Measurements from ENCODE around the gene SLC16A4. TPM values are rescaled to one million over a fixed set of nuclear protein-coding genes. Genes with fewer than 3 reads are reported as not detected.

SLC16A4 gene
- total and polyA plus RNA-seq, 2 experiments from 2014 or later: 0.94 to 1.6 TPM

DNA sequence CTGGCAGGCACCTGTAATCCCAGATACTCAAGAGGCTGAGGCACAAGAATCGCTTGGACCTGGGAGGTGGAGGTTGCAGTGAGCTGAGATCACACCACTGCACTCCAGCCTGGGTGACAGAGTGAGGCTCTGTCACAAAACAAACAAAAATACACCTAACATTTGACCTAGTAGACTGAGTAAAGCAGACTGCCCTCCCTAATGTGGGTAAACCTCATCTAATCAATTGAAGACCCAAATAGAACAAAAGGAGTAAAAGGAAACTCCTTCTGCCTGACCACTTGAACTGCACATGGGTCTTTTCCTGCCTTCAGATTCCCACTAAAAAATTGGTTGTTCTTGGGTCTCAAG lies 70.7 kb downstream of the SLC16A4 start:
- no peak overlapping the region for H3K27ac ChIP-seq (ENCODE audit: low read depth)
- H3K4me3 ChIP-seq: no peak overlapping the region
- H3K27ac Mint-ChIP-seq: no peak overlapping the region
- H3K4me1 Mint-ChIP-seq: no peaks in the 10 kb centered on the region
- H3K4me2 ChIP-seq: no peak overlapping the region
- no peak overlapping the region for H2AFZ ChIP-seq
- H3K9me3 Mint-ChIP-seq: no peaks in the 10 kb centered on the region
- H3K9me2 ChIP-seq (ENCODE audit: insufficient read depth): no peaks in the 10 kb centered on the region
- no peaks in the 10 kb centered on the region for H3K36me3 ChIP-seq (ENCODE audit: insufficient read depth)
- no peaks in the 10 kb centered on the region for H3K4me1 ChIP-seq (ENCODE audit: insufficient read depth)
- H4K20me1 ChIP-seq (replicated peaks; ENCODE audit: insufficient read depth): no peaks in the 10 kb centered on the region
- no peaks in the 10 kb centered on the region for H3F3A ChIP-seq (replicated peaks; ENCODE audit: low read depth)
- H3K27me3 ChIP-seq (ENCODE audit: insufficient read depth): no peaks in the 10 kb centered on the region
- DNase-seq (ENCODE audit: low spot score) (no peak), ATAC-seq (no peak)
- peaks cover 2% of the 10 kb centered on the region for H3K27me3 Mint-ChIP-seq (ENCODE audit: insufficient read depth, low read depth, poor library complexity)
- H3K4me3 Mint-ChIP-seq: no peak overlapping the region
- H3K79me2 ChIP-seq (replicated peaks; ENCODE audit: insufficient read depth): no peaks in the 10 kb centered on the region
- no peaks in the 10 kb centered on the region for H3K36me3 Mint-ChIP-seq (ENCODE audit: low read depth)
- TF ChIP-seq EZH2 (IDR thresholded peaks at IDR 0.05; ENCODE audit: low read depth, unreplicated experiment): no peak
- no peak for TF ChIP-seq STAT1 (IDR thresholded peaks at IDR 0.05; ENCODE audit: unreplicated experiment)
- TF ChIP-seq ZNF114 (CRISPR knock-in tag; IDR thresholded peaks at IDR 0.05): no peak
- TF ChIP-seq, protein P1, sequence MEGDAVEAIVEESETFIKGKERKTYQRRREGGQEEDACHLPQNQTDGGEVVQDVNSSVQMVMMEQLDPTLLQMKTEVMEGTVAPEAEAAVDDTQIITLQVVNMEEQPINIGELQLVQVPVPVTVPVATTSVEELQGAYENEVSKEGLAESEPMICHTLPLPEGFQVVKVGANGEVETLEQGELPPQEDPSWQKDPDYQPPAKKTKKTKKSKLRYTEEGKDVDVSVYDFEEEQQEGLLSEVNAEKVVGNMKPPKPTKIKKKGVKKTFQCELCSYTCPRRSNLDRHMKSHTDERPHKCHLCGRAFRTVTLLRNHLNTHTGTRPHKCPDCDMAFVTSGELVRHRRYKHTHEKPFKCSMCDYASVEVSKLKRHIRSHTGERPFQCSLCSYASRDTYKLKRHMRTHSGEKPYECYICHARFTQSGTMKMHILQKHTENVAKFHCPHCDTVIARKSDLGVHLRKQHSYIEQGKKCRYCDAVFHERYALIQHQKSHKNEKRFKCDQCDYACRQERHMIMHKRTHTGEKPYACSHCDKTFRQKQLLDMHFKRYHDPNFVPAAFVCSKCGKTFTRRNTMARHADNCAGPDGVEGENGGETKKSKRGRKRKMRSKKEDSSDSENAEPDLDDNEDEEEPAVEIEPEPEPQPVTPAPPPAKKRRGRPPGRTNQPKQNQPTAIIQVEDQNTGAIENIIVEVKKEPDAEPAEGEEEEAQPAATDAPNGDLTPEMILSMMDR (conservative IDR thresholded peaks at IDR 0.05; ENCODE audit: low read depth in 2 of 2): no peak
- TF ChIP-seq ZNF331 (CRISPR knock-in tag; IDR thresholded peaks at IDR 0.05; ENCODE audit: low read depth): no peak
- no peak for TF ChIP-seq CREB1 (CRISPR knock-in tag; IDR thresholded peaks at IDR 0.05; ENCODE audit: low read depth)
- TF ChIP-seq, protein P2, sequence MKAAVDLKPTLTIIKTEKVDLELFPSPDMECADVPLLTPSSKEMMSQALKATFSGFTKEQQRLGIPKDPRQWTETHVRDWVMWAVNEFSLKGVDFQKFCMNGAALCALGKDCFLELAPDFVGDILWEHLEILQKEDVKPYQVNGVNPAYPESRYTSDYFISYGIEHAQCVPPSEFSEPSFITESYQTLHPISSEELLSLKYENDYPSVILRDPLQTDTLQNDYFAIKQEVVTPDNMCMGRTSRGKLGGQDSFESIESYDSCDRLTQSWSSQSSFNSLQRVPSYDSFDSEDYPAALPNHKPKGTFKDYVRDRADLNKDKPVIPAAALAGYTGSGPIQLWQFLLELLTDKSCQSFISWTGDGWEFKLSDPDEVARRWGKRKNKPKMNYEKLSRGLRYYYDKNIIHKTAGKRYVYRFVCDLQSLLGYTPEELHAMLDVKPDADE (IDR thresholded peaks at IDR 0.05): no peak
- no peak for TF ChIP-seq ZNF462 (CRISPR knock-in tag; IDR thresholded peaks at IDR 0.05)
- no peak for TF ChIP-seq EZH2phosphoT487 (IDR thresholded peaks at IDR 0.05; ENCODE audit: unreplicated experiment)
- TF ChIP-seq NANOG (IDR thresholded peaks at IDR 0.05; ENCODE audit: borderline replicate concordance): no peak
- no peak for TF ChIP-seq JUNB (IDR thresholded peaks at IDR 0.05; ENCODE audit: unreplicated experiment)
- TF ChIP-seq, protein P3, sequence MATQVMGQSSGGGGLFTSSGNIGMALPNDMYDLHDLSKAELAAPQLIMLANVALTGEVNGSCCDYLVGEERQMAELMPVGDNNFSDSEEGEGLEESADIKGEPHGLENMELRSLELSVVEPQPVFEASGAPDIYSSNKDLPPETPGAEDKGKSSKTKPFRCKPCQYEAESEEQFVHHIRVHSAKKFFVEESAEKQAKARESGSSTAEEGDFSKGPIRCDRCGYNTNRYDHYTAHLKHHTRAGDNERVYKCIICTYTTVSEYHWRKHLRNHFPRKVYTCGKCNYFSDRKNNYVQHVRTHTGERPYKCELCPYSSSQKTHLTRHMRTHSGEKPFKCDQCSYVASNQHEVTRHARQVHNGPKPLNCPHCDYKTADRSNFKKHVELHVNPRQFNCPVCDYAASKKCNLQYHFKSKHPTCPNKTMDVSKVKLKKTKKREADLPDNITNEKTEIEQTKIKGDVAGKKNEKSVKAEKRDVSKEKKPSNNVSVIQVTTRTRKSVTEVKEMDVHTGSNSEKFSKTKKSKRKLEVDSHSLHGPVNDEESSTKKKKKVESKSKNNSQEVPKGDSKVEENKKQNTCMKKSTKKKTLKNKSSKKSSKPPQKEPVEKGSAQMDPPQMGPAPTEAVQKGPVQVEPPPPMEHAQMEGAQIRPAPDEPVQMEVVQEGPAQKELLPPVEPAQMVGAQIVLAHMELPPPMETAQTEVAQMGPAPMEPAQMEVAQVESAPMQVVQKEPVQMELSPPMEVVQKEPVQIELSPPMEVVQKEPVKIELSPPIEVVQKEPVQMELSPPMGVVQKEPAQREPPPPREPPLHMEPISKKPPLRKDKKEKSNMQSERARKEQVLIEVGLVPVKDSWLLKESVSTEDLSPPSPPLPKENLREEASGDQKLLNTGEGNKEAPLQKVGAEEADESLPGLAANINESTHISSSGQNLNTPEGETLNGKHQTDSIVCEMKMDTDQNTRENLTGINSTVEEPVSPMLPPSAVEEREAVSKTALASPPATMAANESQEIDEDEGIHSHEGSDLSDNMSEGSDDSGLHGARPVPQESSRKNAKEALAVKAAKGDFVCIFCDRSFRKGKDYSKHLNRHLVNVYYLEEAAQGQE (IDR thresholded peaks at IDR 0.05; ENCODE audit: unreplicated experiment): no peak
- TF ChIP-seq POLR2AphosphoS5 (IDR thresholded peaks at IDR 0.05; ENCODE audit: low read depth): no peak

Measured in GM23338 (cell line).